SK-N-SH treated with all-trans-retinoic acid at 6 μM for 48 hours (cell line): ENCODE data around the gene MEIKIN.

ENCODE experiments used
- CSDC2 ChIP-seq: fragments of 250-450 bp; sonication (Bioruptor Pico); IDR thresholded peaks from 2 replicates; pipeline ENCODE4 v1.5.0; 2020; ENCODE audit warnings: mild to moderate bottlenecking, moderate library complexity
- RARB ChIP-seq: fragments of 250-450 bp; sonication (Bioruptor Pico); IDR thresholded peaks from 2 replicates; pipeline ENCODE4 v1.8.0; 2021; ENCODE audit warnings: mild to moderate bottlenecking, moderate library complexity

GRCh38 chr5:131774652-131775367, 170.7 kb downstream of the MEIKIN start:
- TF ChIP-seq CSDC2 (CRISPR knock-in tag) (no peak), RARB (CRISPR knock-in tag) (no peak)
